HEK293 (cell line): ENCODE measurements around the gene NCOA7.

Source experiments
- CTCF ChIP-seq: fragments of 450-650 bp; formaldehyde crosslinking; IDR thresholded peaks from 2 replicates; pipeline ENCODE4 v1.5.1; 2016; ENCODE audit warnings: missing biosample characterization, missing genetic modification characterization
- KLF10 ChIP-seq: fragments of 450-650 bp; IDR thresholded peaks from 2 replicates; pipeline ENCODE4 v1.5.1; 2018; ENCODE audit warnings: missing biosample characterization, mild to moderate bottlenecking, missing genetic modification characterization
- RBAK ChIP-seq: fragments of 450-650 bp; formaldehyde crosslinking; IDR thresholded peaks from 2 replicates; pipeline ENCODE4 v1.5.1; 2016; ENCODE audit warnings: missing biosample characterization, missing genetic modification characterization
- SETDB1 ChIP-seq: IDR thresholded peaks from one replicate; pipeline ENCODE4 v1.6.1; 2017; ENCODE audit warnings: mild to moderate bottlenecking, low read length, moderate library complexity, mixed read lengths; ENCODE audit not compliant: insufficient read length
- ZFP3 ChIP-seq: fragments of 450-650 bp; formaldehyde crosslinking; IDR thresholded peaks from 2 replicates; pipeline ENCODE4 v1.5.1; 2016; ENCODE audit warnings: low read depth, missing biosample characterization, missing genetic modification characterization
- ZNF112 ChIP-seq: fragments of 450-650 bp; formaldehyde crosslinking; IDR thresholded peaks from 2 replicates; pipeline ENCODE4 v1.5.0; 2017; ENCODE audit warnings: missing biosample characterization, missing genetic modification characterization
- ZNF114 ChIP-seq: fragments of 450-650 bp; formaldehyde crosslinking; IDR thresholded peaks from 2 replicates; pipeline ENCODE4 v1.5.0; 2017; ENCODE audit warnings: missing biosample characterization, missing genetic modification characterization
- ZNF121 ChIP-seq: fragments of 450-650 bp; formaldehyde crosslinking; IDR thresholded peaks from 2 replicates; pipeline ENCODE4 v1.5.1; 2016; ENCODE audit warnings: missing biosample characterization, missing genetic modification characterization
- ZNF148 ChIP-seq: fragments of 450-650 bp; formaldehyde crosslinking; IDR thresholded peaks from 2 replicates; pipeline ENCODE4 v1.5.0; 2017; ENCODE audit warnings: missing biosample characterization, missing genetic modification characterization, borderline replicate concordance
- ZNF23 ChIP-seq: fragments of 450-650 bp; formaldehyde crosslinking; IDR thresholded peaks from 2 replicates; pipeline ENCODE4 v1.5.1; 2016; ENCODE audit warnings: missing biosample characterization, missing genetic modification characterization, borderline replicate concordance
- ZNF302 ChIP-seq: fragments of 450-650 bp; formaldehyde crosslinking; IDR thresholded peaks from 2 replicates; pipeline ENCODE4 v1.5.1; 2016; ENCODE audit warnings: missing biosample characterization, missing genetic modification characterization, low read depth
- ZNF398 ChIP-seq: fragments of 450-650 bp; formaldehyde crosslinking; IDR thresholded peaks from 2 replicates; pipeline ENCODE4 v1.5.1; 2017; ENCODE audit warnings: missing biosample characterization, missing genetic modification characterization
- ZNF521 ChIP-seq: fragments of 450-650 bp; formaldehyde crosslinking; IDR thresholded peaks from 2 replicates; pipeline ENCODE4 v1.5.1; 2017; ENCODE audit warnings: missing biosample characterization, mild to moderate bottlenecking, missing genetic modification characterization
- ZNF529 ChIP-seq: fragments of 450-650 bp; formaldehyde crosslinking; IDR thresholded peaks from 2 replicates; pipeline ENCODE4 v1.5.1; 2017; ENCODE audit warnings: missing genetic modification characterization, missing biosample characterization; ENCODE audit not compliant: insufficient replicate concordance
- ZNF626 ChIP-seq: fragments of 450-650 bp; sonication (Bioruptor Pico); formaldehyde crosslinking; IDR thresholded peaks from 2 replicates; pipeline ENCODE4 v1.5.1; 2018; ENCODE audit warnings: missing biosample characterization, missing genetic modification characterization, inconsistent platforms
- ZNF654 ChIP-seq: fragments of 450-650 bp; formaldehyde crosslinking; IDR thresholded peaks from 2 replicates; pipeline ENCODE4 v1.5.1; 2016; ENCODE audit warnings: low read depth, missing biosample characterization, missing genetic modification characterization
- ZNF785 ChIP-seq: fragments of 450-650 bp; formaldehyde crosslinking; IDR thresholded peaks from 2 replicates; pipeline ENCODE4 v1.5.1; 2016; ENCODE audit warnings: missing biosample characterization, missing genetic modification characterization
- ZNF791 ChIP-seq: fragments of 450-650 bp; formaldehyde crosslinking; IDR thresholded peaks from 2 replicates; pipeline ENCODE4 v1.5.1; 2016; ENCODE audit warnings: missing biosample characterization, missing genetic modification characterization
- TF ChIP-seq, protein P1 (sequence below): fragments of 450-650 bp; formaldehyde crosslinking; IDR thresholded peaks from 2 replicates; pipeline ENCODE4 v1.5.1; 2016; ENCODE audit warnings: missing biosample characterization, missing genetic modification characterization
- TF ChIP-seq, protein P2 (sequence below): fragments of 450-650 bp; formaldehyde crosslinking; IDR thresholded peaks from 2 replicates; pipeline ENCODE4 v1.5.1; 2016; ENCODE audit warnings: missing biosample characterization, missing genetic modification characterization, low read depth
- TF ChIP-seq, protein P3 (sequence below): fragments of 450-650 bp; formaldehyde crosslinking; IDR thresholded peaks from 2 replicates; pipeline ENCODE4 v1.5.1; 2016; ENCODE audit warnings: missing biosample characterization, missing genetic modification characterization

Gene NCOA7

DNA sequence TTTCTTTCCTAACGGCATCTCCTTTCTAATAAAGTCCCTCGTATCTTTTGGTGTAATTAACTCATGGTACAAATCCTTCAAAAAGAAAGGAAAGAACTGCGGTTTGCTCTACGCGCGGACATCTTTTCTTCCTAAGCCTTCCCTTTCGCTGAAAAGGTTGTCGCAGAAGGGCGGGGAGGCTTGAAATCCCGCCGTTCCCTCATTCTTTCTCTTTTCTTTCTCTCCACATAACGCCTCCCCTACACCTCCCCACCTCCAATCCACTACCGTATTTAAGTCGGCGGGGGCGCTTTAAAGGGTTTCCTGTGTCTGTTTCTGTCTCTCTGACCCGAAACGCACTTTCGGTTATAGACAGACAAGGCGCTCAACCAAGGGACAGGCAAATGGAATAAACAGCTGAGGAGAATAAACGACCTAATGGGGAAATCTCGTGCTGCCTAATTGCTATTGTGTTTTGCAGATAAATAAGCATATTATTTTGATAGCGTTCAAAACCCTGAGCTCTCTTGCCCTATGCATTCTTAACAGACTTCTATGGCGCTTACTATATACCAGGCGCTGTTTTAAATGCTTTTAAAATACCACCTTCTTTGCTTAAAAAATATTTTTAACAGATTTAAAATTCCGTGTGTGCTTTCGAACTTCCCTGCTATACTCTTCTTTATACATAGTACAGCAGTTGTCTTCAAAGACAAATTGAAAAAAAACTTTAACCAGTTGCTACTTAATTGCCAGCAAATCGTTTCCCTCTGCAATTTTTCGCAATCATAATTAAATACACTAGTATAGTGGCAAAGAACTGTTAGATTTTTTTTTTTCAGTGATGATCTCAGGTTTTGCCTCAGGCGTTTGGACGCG lies 43.8 kb upstream of the NCOA7 start (continued):
- TF ChIP-seq KLF10 (no peak; the same call in none of the 2 replicates), SETDB1 (no peak), RBAK (tag by site-specific recombination) (no peak), ZNF121 (tag by site-specific recombination) (no peak), ZNF112 (tag by site-specific recombination) (no peak), ZNF114 (tag by site-specific recombination) (no peak), ZFP3 (tag by site-specific recombination) (no peak), CTCF (tag by site-specific recombination) (peak; percentile 65), ZNF302 (no peak), ZNF148 (tag by site-specific recombination) (no peak), ZNF791 (tag by site-specific recombination) (no peak), ZNF785 (tag by site-specific recombination) (no peak), ZNF626 (no peak), ZNF23 (no peak), ZNF398 (tag by site-specific recombination) (peak; percentile 76), ZNF654 (tag by site-specific recombination) (no peak; the same call in 1 of the 2 replicates), ZNF521 (tag by site-specific recombination) (no peak), ZNF529 (no peak)
- TF ChIP-seq, protein P1, sequence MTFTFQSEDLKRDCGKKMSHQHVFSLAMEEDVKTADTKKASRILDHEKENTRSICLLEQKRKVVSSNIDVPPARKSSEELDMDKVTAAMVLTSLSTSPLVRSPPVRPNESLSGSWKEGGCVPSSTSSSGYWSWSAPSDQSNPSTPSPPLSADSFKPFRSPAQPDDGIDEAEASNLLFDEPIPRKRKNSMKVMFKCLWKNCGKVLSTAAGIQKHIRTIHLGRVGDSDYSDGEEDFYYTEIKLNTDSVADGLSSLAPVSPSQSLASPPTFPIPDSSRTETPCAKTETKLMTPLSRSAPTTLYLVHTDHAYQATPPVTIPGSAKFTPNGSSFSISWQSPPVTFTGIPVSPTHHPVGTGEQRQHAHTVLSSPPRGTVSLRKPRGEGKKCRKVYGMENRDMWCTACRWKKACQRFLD (tag by site-specific recombination), result no peak
- TF ChIP-seq, protein P2, sequence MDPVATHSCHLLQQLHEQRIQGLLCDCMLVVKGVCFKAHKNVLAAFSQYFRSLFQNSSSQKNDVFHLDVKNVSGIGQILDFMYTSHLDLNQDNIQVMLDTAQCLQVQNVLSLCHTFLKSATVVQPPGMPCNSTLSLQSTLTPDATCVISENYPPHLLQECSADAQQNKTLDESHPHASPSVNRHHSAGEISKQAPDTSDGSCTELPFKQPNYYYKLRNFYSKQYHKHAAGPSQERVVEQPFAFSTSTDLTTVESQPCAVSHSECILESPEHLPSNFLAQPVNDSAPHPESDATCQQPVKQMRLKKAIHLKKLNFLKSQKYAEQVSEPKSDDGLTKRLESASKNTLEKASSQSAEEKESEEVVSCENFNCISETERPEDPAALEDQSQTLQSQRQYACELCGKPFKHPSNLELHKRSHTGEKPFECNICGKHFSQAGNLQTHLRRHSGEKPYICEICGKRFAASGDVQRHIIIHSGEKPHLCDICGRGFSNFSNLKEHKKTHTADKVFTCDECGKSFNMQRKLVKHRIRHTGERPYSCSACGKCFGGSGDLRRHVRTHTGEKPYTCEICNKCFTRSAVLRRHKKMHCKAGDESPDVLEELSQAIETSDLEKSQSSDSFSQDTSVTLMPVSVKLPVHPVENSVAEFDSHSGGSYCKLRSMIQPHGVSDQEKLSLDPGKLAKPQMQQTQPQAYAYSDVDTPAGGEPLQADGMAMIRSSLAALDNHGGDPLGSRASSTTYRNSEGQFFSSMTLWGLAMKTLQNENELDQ (tag by site-specific recombination), result no peak
- TF ChIP-seq, protein P3, sequence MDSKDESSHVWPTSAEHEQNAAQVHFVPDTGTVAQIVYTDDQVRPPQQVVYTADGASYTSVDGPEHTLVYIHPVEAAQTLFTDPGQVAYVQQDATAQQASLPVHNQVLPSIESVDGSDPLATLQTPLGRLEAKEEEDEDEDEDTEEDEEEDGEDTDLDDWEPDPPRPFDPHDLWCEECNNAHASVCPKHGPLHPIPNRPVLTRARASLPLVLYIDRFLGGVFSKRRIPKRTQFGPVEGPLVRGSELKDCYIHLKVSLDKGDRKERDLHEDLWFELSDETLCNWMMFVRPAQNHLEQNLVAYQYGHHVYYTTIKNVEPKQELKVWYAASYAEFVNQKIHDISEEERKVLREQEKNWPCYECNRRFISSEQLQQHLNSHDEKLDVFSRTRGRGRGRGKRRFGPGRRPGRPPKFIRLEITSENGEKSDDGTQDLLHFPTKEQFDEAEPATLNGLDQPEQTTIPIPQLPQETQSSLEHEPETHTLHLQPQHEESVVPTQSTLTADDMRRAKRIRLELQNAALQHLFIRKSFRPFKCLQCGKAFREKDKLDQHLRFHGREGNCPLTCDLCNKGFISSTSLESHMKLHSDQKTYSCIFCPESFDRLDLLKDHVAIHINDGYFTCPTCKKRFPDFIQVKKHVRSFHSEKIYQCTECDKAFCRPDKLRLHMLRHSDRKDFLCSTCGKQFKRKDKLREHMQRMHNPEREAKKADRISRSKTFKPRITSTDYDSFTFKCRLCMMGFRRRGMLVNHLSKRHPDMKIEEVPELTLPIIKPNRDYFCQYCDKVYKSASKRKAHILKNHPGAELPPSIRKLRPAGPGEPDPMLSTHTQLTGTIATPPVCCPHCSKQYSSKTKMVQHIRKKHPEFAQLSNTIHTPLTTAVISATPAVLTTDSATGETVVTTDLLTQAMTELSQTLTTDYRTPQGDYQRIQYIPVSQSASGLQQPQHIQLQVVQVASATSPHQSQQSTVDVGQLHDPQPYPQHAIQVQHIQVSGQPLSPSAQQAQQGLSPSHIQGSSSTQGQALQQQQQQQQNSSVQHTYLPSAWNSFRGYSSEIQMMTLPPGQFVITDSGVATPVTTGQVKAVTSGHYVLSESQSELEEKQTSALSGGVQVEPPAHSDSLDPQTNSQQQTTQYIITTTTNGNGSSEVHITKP (tag by site-specific recombination), result peak; percentile 72
